GM18868 (cell line): Measurements from ENCODE around the gene ANKRD18B.
"Not testable (repeated sequence)": the region's sequence is repeated elsewhere in the genome, so short reads cannot be mapped to it uniquely, and the experiment has no call there.

ENCODE experiments used
- ATAC-seq: cut with Tn5 transposase; IDR thresholded peaks from one replicate; pipeline ENCODE4 v1.9.1; 2021; ENCODE audit warnings: mild to moderate bottlenecking, moderate library complexity; ENCODE audit not compliant: unreplicated experiment

Gene ANKRD18B

DNA sequence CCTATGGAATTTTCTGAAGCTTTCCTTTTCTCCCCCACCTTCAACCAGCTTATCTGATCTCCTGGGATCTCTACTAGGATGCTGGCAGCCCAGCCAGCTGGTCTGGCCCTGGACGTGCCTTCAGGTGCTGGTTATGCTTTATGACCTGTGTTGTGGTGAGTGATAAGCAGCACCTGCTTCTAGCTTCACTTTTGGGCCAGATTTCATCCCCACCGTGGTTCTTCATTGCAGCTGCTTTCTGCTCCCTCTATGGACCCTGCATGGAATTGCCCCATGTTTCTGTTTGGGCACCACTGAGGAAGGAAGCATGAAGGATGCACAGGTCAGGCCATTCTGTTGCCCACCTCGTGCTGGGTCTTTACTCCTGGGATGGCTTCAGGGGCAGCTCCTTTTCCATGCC lies 80.2 kb downstream of the ANKRD18B start:
- ATAC-seq, result not testable (repeated sequence)

GRCh38 chr9:33604936-33605335 lies 80.9 kb downstream of the ANKRD18B start:
- ATAC-seq, result not testable (repeated sequence)

DNA sequence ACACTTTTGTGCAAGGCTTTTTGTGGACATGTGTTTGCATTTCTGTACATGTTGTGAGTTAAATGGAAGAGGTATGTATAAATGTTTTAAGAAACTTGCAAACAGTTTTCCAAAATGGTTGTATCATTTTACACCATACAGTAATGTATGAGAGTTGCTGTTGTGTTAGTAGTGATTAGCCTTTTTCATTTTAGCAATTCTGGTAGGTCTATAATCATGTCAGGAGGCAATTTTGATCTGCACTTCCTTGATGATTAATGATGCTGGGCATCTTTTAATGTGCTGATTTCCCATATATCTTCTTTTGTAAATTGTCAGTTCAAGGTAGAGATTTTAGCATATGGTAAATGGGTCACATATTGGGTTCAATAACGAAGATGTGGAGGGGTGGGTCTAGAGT lies 87.3 kb downstream of the ANKRD18B start:
- ATAC-seq, result no peak

GRCh38 chr9:33612410-33612809 lies 88.4 kb downstream of the ANKRD18B start:
- ATAC-seq, result not testable (repeated sequence)

GRCh38 chr9:33614001-33614687 lies 90.1 kb downstream of the ANKRD18B start:
- no peak for ATAC-seq

DNA sequence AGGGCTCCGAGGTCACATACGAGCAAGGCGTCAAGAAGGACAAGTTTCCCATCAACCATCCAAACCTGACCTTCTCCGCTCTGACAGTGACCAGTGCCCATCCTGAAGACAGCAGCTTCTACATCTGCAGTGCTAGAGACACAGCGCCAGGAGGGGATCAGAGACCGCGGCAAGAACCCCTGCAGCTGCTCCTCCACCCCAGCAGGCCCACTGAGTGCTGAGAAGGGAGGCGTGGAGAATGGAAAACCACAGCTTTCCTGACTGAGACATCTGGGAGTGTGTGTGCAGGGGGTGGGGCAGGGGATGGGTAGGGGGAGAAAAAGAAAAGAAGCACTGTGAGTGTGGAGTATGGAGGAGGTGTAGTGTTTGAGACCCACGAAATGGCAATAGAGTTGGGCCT lies 94.3 kb downstream of the ANKRD18B start:
- ATAC-seq, result not testable (repeated sequence)

DNA sequence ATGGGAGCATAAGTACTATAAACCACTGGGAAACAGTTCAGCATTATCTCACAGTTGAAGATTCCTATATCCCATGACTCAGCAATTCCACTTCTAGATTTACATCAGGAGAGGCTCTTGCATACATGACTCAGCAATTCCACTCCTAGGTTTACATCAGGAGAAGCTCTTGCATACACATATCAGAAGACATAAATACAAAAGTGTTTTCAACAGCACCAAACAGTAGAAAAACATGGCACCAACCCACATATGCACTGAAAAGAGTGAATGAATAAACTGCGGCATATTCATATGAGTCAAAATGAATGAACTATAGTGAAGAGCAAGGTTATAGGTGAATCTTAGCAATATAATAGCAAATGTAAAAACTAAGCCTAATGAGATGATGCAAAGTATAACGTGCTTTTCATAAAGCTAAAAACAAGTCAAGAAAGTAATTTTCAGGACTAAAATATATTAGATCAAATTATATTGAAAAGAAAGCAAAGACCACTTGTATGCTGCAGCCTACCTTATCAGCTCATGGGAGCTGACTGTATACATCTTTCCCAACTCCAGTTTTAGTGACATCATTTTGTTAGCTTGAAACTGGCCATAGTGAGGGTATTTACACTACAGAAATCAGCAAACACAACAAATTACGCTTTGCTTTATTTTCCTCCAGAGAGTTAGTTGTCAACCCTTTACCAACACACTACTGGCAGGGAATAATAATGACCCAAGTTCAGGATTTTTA lies 95.8 kb downstream of the ANKRD18B start:
- ATAC-seq, result no peak

DNA sequence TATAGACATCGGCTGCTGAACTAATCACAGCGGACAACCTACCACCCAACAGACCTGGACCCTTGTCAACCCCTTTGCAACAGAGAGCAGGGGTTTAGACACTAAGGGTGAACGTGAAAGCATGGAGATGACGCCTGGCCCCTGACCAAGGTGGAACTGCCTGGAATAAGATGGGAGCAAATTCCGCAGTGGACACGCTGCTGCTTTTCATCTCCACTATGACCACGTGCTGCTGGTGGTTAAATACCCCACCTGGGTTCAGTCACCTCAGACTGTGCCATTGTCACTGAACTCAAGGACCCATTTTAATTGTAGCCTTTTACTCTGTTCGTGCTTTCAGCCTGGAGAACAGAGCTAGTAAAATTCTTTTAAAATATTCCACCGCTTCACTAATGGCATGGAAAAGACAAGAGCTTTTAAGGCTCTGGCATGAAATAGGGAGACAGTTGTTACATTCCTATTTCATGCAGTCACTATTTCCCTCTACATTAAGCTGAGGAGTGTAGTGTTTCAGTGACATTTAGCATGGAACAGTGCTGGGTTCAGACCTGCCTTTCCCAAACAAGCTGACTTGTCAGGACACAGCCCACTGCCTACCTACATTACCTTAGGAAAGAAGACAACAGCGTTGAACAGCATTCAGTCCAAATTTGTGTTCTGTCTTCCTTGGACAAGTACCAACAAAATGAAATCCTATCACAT lies 96.8 kb downstream of the ANKRD18B start:
- no peak for ATAC-seq
